A673 (cell line): ENCODE data around the gene LRP1-AS.

ENCODE experiments used
- CTCF ChIP-seq: fragments of 300-800, 200-600 bp; sonication (generic); conservative IDR thresholded peaks from 2 replicates; pipeline ENCODE4 v1.5.1; 2017; ENCODE audit warnings: low read depth, mild to moderate bottlenecking, antibody characterized with exemption, low read length, moderate library complexity, mixed read lengths
- EZH2 ChIP-seq: fragments of 200-600 bp; sonication (generic); IDR thresholded peaks from 2 replicates; pipeline ENCODE4 v1.6.1; 2017; ENCODE audit warnings: borderline replicate concordance, low read depth, mild to moderate bottlenecking, mixed read lengths, antibody characterized with exemption, low read length; ENCODE audit not compliant: poor library complexity, severe bottlenecking

- TF ChIP-seq CTCF (no peak), EZH2 (no peak)
Observed at GRCh38 chr12:57190821-57191220, 43.4 kb upstream of the LRP1-AS start.
